GM12878 (cell line): ENCODE results near the gene PLXNC1.

Experiments
- CHD1 ChIP-seq: IDR thresholded peaks from 2 replicates; pipeline ENCODE4 v1.6.1; 2012; ENCODE audit warnings: low read depth, low read length, improper control_type of control experiment
- DPF2 ChIP-seq: fragments of 450-650 bp; IDR thresholded peaks from 2 replicates; pipeline ENCODE4 v1.6.1; 2017; ENCODE audit warnings: mild to moderate bottlenecking
- FOXK2 ChIP-seq: fragments of 450-650 bp; IDR thresholded peaks from 2 replicates; pipeline ENCODE4 v1.6.1; 2017; ENCODE audit warnings: mild to moderate bottlenecking, moderate library complexity
- HDAC2 ChIP-seq: fragments of 200-600 bp; sonication (generic); IDR thresholded peaks from 2 replicates; pipeline ENCODE4 v1.6.1; 2017
- POLR2AphosphoS2 ChIP-seq: IDR thresholded peaks from 2 replicates; pipeline ENCODE4 v1.6.1; 2011; ENCODE audit warnings: low read depth, mild to moderate bottlenecking, low read length, improper control_type of control experiment, moderate library complexity
- RCOR1 ChIP-seq: conservative IDR thresholded peaks from 2 replicates; pipeline ENCODE4 v1.6.1; 2012; ENCODE audit warnings: low read depth, low read length, improper control_type of control experiment
- RELA ChIP-seq: fragments of 450-650 bp; IDR thresholded peaks from 2 replicates; pipeline ENCODE4 v1.8.0; 2014; ENCODE audit warnings: borderline replicate concordance; ENCODE audit not compliant: partially characterized antibody
- SKIL ChIP-seq: fragments of 450-650 bp; IDR thresholded peaks from 2 replicates; pipeline ENCODE4 v1.6.1; 2017; ENCODE audit warnings: mild to moderate bottlenecking, low read depth, inconsistent platforms; ENCODE audit not compliant: poor library complexity, severe bottlenecking
- TAF1 ChIP-seq: IDR thresholded peaks from 2 replicates; pipeline ENCODE4 v1.6.1; 2011; ENCODE audit warnings: mild to moderate bottlenecking, low read depth, low read length, borderline replicate concordance
- ZBTB11 ChIP-seq: fragments of 450-650 bp; formaldehyde crosslinking; IDR thresholded peaks from 2 replicates; pipeline ENCODE4 v1.5.0; 2022; ENCODE audit warnings: mild to moderate bottlenecking, missing genetic modification characterization
- TF ChIP-seq, protein P1 (sequence below), 3 experiments: IDR thresholded peaks in 2 of 3; conservative IDR thresholded peaks in 1 of 3; 2 replicates each; pipeline ENCODE4 v1.5.1; 2011; ENCODE audit warnings: low read depth in 3 of 3, low read length in 3 of 3, mild to moderate bottlenecking in 3 of 3, control low read depth in 2 of 3, moderate library complexity in 2 of 3, inconsistent platforms in 1 of 3, mixed read lengths in 1 of 3; ENCODE audit not compliant: control insufficient read depth in 2 of 3, insufficient read depth in 1 of 3; ENCODE audit errors: extremely low read depth in 1 of 3

DNA sequence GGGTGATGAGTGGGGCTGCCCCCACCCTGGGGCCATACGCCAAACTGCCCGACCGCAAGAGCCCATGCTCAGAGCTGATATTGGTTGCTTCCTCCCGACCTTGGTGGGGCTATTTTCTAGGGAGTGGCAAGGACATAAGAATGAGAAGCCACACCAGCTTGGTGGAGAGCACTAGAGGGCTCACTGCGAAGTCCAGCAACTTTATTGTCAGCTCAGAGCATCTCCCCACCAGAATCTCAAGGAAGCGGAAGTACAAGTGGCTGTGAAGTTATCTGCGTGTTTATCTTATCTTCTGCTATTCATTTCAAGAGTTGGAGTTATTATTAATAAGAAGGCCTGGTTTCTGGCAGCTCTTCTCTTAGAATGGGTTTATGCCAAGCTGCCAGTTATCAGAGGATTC, 4.9 kb upstream of the PLXNC1 start:
- TF ChIP-seq FOXK2 (no peak), SKIL (no peak), TAF1 (no peak), ZBTB11 (CRISPR knock-in tag) (no peak), POLR2AphosphoS2 (no peak), CHD1 (no peak), RELA (no peak), DPF2 (no peak), HDAC2 (no peak), RCOR1 (no peak)
- TF ChIP-seq, protein P1, sequence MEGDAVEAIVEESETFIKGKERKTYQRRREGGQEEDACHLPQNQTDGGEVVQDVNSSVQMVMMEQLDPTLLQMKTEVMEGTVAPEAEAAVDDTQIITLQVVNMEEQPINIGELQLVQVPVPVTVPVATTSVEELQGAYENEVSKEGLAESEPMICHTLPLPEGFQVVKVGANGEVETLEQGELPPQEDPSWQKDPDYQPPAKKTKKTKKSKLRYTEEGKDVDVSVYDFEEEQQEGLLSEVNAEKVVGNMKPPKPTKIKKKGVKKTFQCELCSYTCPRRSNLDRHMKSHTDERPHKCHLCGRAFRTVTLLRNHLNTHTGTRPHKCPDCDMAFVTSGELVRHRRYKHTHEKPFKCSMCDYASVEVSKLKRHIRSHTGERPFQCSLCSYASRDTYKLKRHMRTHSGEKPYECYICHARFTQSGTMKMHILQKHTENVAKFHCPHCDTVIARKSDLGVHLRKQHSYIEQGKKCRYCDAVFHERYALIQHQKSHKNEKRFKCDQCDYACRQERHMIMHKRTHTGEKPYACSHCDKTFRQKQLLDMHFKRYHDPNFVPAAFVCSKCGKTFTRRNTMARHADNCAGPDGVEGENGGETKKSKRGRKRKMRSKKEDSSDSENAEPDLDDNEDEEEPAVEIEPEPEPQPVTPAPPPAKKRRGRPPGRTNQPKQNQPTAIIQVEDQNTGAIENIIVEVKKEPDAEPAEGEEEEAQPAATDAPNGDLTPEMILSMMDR (IDR thresholded peaks at IDR 0.05 in 2 of 3, conservative IDR thresholded peaks at IDR 0.05 in 1 of 3; ENCODE audit: control insufficient read depth in 2 of 3, extremely low read depth in 1 of 3, insufficient read depth in 1 of 3, low read depth in 3 of 3, low read length in 3 of 3), result no peak
